ENCODE data around the gene ZNF862. TPM values are rescaled to one million over a fixed set of nuclear protein-coding genes. Genes with fewer than 3 reads are reported as not detected.

ZNF862 gene
- total RNA-seq, 2 experiments from 2014 or later = 21.5 to 24.9 TPM

- DNase-seq (no peak), ATAC-seq (no peak)
- H3K9me3 Mint-ChIP-seq (ENCODE audit: insufficient read depth) = no peaks in the 10 kb centered on the region
- ChIA-PET POLR2A (interaction anchor here (0.7 to 2.4 kb wide), 3 partner anchors 10 to 30 kb away, joined by 3 to 35 read pairs (median 6); no protein-coding TSS in a partner anchor), CTCF (interaction anchor here (1.1 to 2.9 kb wide), 6 partner anchors 9 to 44 kb away, joined by 4 to 14 read pairs (median 10); no protein-coding TSS in a partner anchor)
- no peak overlapping the region for H3K27ac Mint-ChIP-seq
- peaks cover 9% of the 10 kb centered on the region for H3K27me3 Mint-ChIP-seq (ENCODE audit: low read depth)
- peaks cover 29% of the 10 kb centered on the region for H3K4me1 Mint-ChIP-seq (ENCODE audit: low read depth)
- peak overlapping the region; percentile 84 for H3K4me3 Mint-ChIP-seq
- H3K36me3 Mint-ChIP-seq (ENCODE audit: low read depth) = peaks cover 12% of the 10 kb centered on the region
These were observed 1.8 kb downstream of the ZNF862 start for GRCh38 chr7:149839933-149840332.

- Mint-ChIP-seq H3K4me3 (no peak overlapping the region), H3K4me1 (ENCODE audit: low read depth) (peaks cover 30% of the 10 kb centered on the region), H3K27me3 (ENCODE audit: low read depth) (peaks cover 2% of the 10 kb centered on the region), H3K36me3 (ENCODE audit: low read depth) (peaks cover 23% of the 10 kb centered on the region), H3K27ac (no peak overlapping the region), H3K9me3 (ENCODE audit: insufficient read depth) (no peaks in the 10 kb centered on the region)
- ChIA-PET POLR2A (no interaction called here), CTCF (interaction anchor here (1.1 kb wide), 1 partner anchor 40 kb away, joined by 3 read pairs; no protein-coding TSS in a partner anchor)
- ATAC-seq = no peak
- DNase-seq = no peak
These were observed 5.4 kb downstream of the ZNF862 start for GRCh38 chr7:149843566-149843965.

GRCh38 chr7:149844445-149844844 is 6.3 kb downstream of the ZNF862 start:
- ChIA-PET CTCF (interaction anchor here (0.7 kb wide), 1 partner anchor 17 kb away, joined by 3 read pairs; no protein-coding TSS in a partner anchor), POLR2A (no interaction called here)
- Mint-ChIP-seq H3K4me1 (ENCODE audit: low read depth) (peaks cover 27% of the 10 kb centered on the region), H3K4me3 (no peak overlapping the region), H3K9me3 (ENCODE audit: insufficient read depth) (no peaks in the 10 kb centered on the region), H3K36me3 (ENCODE audit: low read depth) (peaks cover 23% of the 10 kb centered on the region), H3K27me3 (ENCODE audit: low read depth) (peaks cover 2% of the 10 kb centered on the region), H3K27ac (no peak overlapping the region)
- ATAC-seq (no peak), DNase-seq (no peak)

GRCh38 chr7:149845257-149845980 is 7.2 kb downstream of the ZNF862 start:
- Mint-ChIP-seq H3K4me3 (no peak overlapping the region), H3K27me3 (ENCODE audit: low read depth) (peaks cover 2% of the 10 kb centered on the region), H3K4me1 (ENCODE audit: low read depth) (peaks cover 30% of the 10 kb centered on the region), H3K27ac (no peak overlapping the region), H3K36me3 (ENCODE audit: low read depth) (peaks cover 24% of the 10 kb centered on the region), H3K9me3 (ENCODE audit: insufficient read depth) (no peaks in the 10 kb centered on the region)
- DNase-seq (no peak), ATAC-seq (no peak)
- POLR2A ChIA-PET = no interaction called here
- CTCF ChIA-PET = interaction anchor here (0.7 to 1.0 kb wide), 2 partner anchors 16 to 25 kb away, joined by 3 read pairs; no protein-coding TSS in a partner anchor

GRCh38 chr7:149846021-149846420 is 7.8 kb downstream of the ZNF862 start:
- Mint-ChIP-seq H3K4me3 (no peak overlapping the region), H3K36me3 (ENCODE audit: low read depth) (peaks cover 27% of the 10 kb centered on the region), H3K27me3 (ENCODE audit: low read depth) (peaks cover 2% of the 10 kb centered on the region), H3K4me1 (ENCODE audit: low read depth) (peaks cover 28% of the 10 kb centered on the region), H3K9me3 (ENCODE audit: insufficient read depth) (no peaks in the 10 kb centered on the region), H3K27ac (no peak overlapping the region)
- DNase-seq (no peak), ATAC-seq (no peak)
- ChIA-PET POLR2A (no interaction called here), CTCF (interaction anchor here (1.0 kb wide), 1 partner anchor 24 kb away, joined by 3 read pairs; no protein-coding TSS in a partner anchor)

GRCh38 chr7:149846436-149847046 is 8.4 kb downstream of the ZNF862 start:
- ChIA-PET POLR2A (interaction anchor here (0.9 kb wide), 1 partner anchor 9 kb away, joined by 4 read pairs; the partner anchor contains the start of gene ZNF862), CTCF (interaction anchor here (0.8 to 1.0 kb wide), 2 partner anchors 24 to 37 kb away, joined by 3 read pairs; no protein-coding TSS in a partner anchor)

GRCh38 chr7:149849174-149849573 is 11.0 kb downstream of the ZNF862 start:
- DNase-seq = no peak
- Mint-ChIP-seq H3K27ac (no peak overlapping the region), H3K27me3 (ENCODE audit: low read depth) (no peaks in the 10 kb centered on the region), H3K36me3 (ENCODE audit: low read depth) (peaks cover 29% of the 10 kb centered on the region), H3K4me1 (ENCODE audit: low read depth) (peaks cover 24% of the 10 kb centered on the region), H3K4me3 (no peak overlapping the region), H3K9me3 (ENCODE audit: insufficient read depth) (no peaks in the 10 kb centered on the region)
- ATAC-seq = no peak
- ChIA-PET POLR2A (interaction anchor here (1.1 to 1.8 kb wide), 3 partner anchors 10 to 34 kb away, joined by 3 to 6 read pairs (median 4); no protein-coding TSS in a partner anchor), CTCF (interaction anchor here (1.3 to 2.6 kb wide), 3 partner anchors 10 to 26 kb away, joined by 3 to 14 read pairs (median 6); partner anchors contain the start of gene ZNF862)

More at GRCh38 chr7:149846436-149847046, 8.4 kb downstream of the ZNF862 start:
- ATAC-seq (no peak), DNase-seq (no peak)
- Mint-ChIP-seq H3K27me3 (ENCODE audit: low read depth) (peaks cover 2% of the 10 kb centered on the region), H3K4me1 (ENCODE audit: low read depth) (peaks cover 22% of the 10 kb centered on the region), H3K36me3 (ENCODE audit: low read depth) (peaks cover 28% of the 10 kb centered on the region), H3K9me3 (ENCODE audit: insufficient read depth) (no peaks in the 10 kb centered on the region), H3K4me3 (no peak overlapping the region), H3K27ac (no peak overlapping the region)

GRCh38 chr7:149850007-149850594 is 11.9 kb downstream of the ZNF862 start:
- POLR2A ChIA-PET = interaction anchor here (1.8 kb wide), 2 partner anchors 10 to 17 kb away, joined by 4 to 6 read pairs; no protein-coding TSS in a partner anchor
- CTCF ChIA-PET = interaction anchor here (1.3 to 2.6 kb wide), 3 partner anchors 11 to 25 kb away, joined by 3 to 14 read pairs (median 6); partner anchors contain the start of gene ZNF862
- peaks cover 30% of the 10 kb centered on the region for H3K4me1 Mint-ChIP-seq (ENCODE audit: low read depth)
- H3K9me3 Mint-ChIP-seq (ENCODE audit: insufficient read depth) = no peaks in the 10 kb centered on the region
- peaks cover 29% of the 10 kb centered on the region for H3K36me3 Mint-ChIP-seq (ENCODE audit: low read depth)
- DNase-seq (no peak), ATAC-seq (no peak)
- no peaks in the 10 kb centered on the region for H3K27me3 Mint-ChIP-seq (ENCODE audit: low read depth)
- H3K27ac Mint-ChIP-seq = no peak overlapping the region
- no peak overlapping the region for H3K4me3 Mint-ChIP-seq

- ATAC-seq (no peak), DNase-seq (no peak)
- H3K36me3 Mint-ChIP-seq (ENCODE audit: low read depth) = peaks cover 30% of the 10 kb centered on the region
- H3K4me3 Mint-ChIP-seq = no peak overlapping the region
- no peaks in the 10 kb centered on the region for H3K9me3 Mint-ChIP-seq (ENCODE audit: insufficient read depth)
- no peak overlapping the region for H3K27ac Mint-ChIP-seq
- H3K27me3 Mint-ChIP-seq (ENCODE audit: low read depth) = no peaks in the 10 kb centered on the region
- H3K4me1 Mint-ChIP-seq (ENCODE audit: low read depth) = peaks cover 34% of the 10 kb centered on the region
- CTCF ChIA-PET = interaction anchor here (1.3 to 2.6 kb wide), 2 partner anchors 12 to 24 kb away, joined by 3 to 14 read pairs; partner anchors contain the start of gene ZNF862
- POLR2A ChIA-PET = interaction anchor here (1.8 kb wide), 2 partner anchors 11 to 17 kb away, joined by 4 to 6 read pairs; no protein-coding TSS in a partner anchor
These were observed 12.5 kb downstream of the ZNF862 start for GRCh38 chr7:149850716-149851115.

- Mint-ChIP-seq H3K27me3 (ENCODE audit: low read depth) (no peaks in the 10 kb centered on the region), H3K27ac (no peak overlapping the region), H3K9me3 (ENCODE audit: insufficient read depth) (no peaks in the 10 kb centered on the region), H3K36me3 (ENCODE audit: low read depth) (peaks cover 32% of the 10 kb centered on the region), H3K4me1 (ENCODE audit: low read depth) (peaks cover 38% of the 10 kb centered on the region), H3K4me3 (no peak overlapping the region)
- CTCF ChIA-PET = interaction anchor here (1.0 kb wide), 1 partner anchor 11 kb away, joined by 4 read pairs; no protein-coding TSS in a partner anchor
- no peak for ATAC-seq
- POLR2A ChIA-PET = no interaction called here
- no peak for DNase-seq
These were observed 13.3 kb downstream of the ZNF862 start for GRCh38 chr7:149851449-149851848.

GRCh38 chr7:149853157-149853556 is 15.0 kb downstream of the ZNF862 start:
- no peaks in the 10 kb centered on the region for H3K27me3 Mint-ChIP-seq (ENCODE audit: low read depth)
- no peak overlapping the region for H3K4me3 Mint-ChIP-seq
- DNase-seq (no peak), ATAC-seq (no peak)
- no peaks in the 10 kb centered on the region for H3K9me3 Mint-ChIP-seq (ENCODE audit: insufficient read depth)
- H3K27ac Mint-ChIP-seq = no peak overlapping the region
- CTCF ChIA-PET = no interaction called here
- H3K36me3 Mint-ChIP-seq (ENCODE audit: low read depth) = peaks cover 28% of the 10 kb centered on the region
- H3K4me1 Mint-ChIP-seq (ENCODE audit: low read depth) = peaks cover 55% of the 10 kb centered on the region
- POLR2A ChIA-PET = interaction anchor here (1.3 kb wide), 1 partner anchor 15 kb away, joined by 3 read pairs; the partner anchor contains the start of gene ZNF862

Data from activated CD8-positive, alpha-beta T cell treated with anti-CD3 and anti-CD28 coated beads, Interleukin-2, amount 10 ng/mL, durations not matched to agents 7 days and 5 days (primary cell).